HG03521 (cell line): ENCODE measurements around the gene PLCXD1.
"Not testable (repeated sequence)": the region's sequence is repeated elsewhere in the genome, so short reads cannot be mapped to it uniquely, and the experiment has no call there.

Experiments
- ATAC-seq: cut with Tn5 transposase; IDR thresholded peaks from one replicate; pipeline ENCODE4 v1.9.1; 2021; ENCODE audit warnings: mild to moderate bottlenecking, moderate library complexity; ENCODE audit not compliant: unreplicated experiment

The PLCXD1 gene

DNA sequence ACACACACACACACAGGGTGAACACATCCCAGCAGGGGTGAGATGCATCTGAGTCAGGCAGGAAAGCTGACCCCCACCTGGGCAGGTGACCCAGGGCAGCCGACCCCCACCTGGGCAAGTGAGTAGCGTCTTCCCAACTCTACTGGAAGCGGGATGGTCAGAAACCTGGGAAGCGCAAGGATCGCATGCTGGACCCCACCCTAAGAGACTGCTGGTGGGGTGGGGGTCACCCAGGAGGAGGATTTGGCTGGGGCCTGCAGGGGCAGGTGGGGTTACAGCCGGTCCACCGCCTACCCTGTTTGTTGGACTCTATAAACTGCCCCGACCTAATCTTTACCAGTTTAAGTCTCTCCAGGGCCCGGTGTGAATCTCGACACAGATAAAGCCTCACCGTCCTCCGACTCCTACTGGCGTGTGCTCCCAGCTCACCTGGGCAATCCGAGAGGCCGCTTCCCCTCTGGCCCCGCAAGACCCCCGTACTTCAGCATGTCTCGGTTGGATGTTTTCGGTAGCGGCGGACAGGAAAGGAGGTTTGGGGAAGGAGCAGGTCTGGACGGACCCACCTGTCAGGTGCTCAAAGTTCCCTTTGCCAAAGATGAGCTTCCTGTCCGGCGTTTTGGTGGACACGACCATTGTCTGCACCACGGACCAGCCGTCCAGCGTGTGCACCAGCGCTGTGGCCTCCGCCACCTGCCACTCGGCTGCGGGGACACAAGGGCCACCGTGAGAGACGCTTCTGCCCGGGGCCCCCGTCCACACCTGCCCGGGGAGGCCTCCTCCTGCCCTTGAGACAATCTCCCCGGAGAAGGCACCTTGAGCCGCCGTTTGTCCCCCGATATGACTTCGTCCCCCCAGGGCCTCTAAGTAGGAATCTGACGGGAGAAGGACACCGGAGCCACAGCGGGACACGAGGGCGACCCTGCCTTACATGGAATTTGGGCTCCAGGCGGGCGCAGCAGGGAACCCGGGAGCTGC lies 35.5 kb downstream of the PLCXD1 start:
- ATAC-seq = no peak

DNA sequence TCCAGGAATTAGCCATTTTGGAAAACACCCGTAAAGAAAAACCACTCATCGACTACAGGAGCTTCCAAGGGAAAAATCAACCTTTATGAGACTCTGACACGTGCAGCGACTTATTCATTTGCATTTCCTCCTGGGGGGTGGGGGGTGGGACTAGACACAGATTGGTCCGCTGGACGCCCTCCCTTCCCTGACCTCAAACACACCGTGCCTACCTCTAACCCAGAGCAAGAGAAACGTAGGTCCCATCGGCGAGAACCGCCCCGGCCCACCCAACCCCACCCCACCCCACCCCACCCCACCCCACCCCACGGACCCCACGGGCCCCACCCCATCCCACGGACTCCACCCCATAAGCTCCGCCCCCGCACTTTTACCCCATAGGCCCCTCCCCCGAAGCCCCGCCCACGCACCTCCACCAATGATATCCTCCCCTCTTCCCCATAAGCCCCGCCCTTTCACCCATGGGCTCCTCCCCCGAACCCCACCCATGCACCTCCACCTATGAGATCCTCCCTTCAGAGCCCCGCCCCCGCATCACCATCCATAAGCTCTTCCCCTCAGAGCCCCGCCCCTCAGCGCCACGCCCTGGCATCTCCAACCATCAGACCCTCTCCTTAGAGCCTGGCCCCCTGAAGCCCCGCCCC lies 36.4 kb downstream of the PLCXD1 start:
- ATAC-seq = no peak

DNA sequence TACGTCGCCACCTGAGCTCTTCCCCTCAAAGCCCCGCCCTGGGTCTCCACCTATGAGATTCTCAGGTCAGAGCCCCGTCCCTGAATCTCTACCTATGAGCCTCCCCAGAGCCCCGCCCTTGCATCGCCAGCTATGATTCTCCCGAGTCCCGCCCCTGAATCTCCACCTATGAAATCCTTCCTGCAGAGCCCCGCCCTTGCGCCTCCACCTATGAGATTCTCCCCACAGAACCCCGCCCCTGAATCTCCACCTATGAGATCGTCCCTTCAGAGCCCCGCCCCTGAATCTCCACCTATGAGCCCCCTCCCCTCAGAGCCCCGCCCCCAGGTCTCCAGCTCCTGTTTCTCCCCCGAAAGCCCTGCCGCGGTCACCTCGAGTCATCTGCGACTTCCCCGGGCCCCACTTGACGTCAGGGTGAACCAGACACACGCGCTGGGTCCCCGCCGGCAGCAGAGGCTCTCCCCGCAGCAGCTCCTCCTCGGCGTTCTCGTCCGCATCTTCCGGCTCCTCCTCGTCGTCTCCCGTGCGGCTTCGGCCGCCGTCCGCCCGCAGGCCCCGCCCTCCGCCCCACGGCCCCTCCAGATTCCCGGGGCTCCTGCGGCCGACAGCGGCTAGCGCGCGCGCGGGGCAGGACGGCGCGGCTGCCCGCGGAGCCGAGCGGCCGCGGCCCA lies 37.0 kb downstream of the PLCXD1 start:
- peak; percentile 52 for ATAC-seq

DNA sequence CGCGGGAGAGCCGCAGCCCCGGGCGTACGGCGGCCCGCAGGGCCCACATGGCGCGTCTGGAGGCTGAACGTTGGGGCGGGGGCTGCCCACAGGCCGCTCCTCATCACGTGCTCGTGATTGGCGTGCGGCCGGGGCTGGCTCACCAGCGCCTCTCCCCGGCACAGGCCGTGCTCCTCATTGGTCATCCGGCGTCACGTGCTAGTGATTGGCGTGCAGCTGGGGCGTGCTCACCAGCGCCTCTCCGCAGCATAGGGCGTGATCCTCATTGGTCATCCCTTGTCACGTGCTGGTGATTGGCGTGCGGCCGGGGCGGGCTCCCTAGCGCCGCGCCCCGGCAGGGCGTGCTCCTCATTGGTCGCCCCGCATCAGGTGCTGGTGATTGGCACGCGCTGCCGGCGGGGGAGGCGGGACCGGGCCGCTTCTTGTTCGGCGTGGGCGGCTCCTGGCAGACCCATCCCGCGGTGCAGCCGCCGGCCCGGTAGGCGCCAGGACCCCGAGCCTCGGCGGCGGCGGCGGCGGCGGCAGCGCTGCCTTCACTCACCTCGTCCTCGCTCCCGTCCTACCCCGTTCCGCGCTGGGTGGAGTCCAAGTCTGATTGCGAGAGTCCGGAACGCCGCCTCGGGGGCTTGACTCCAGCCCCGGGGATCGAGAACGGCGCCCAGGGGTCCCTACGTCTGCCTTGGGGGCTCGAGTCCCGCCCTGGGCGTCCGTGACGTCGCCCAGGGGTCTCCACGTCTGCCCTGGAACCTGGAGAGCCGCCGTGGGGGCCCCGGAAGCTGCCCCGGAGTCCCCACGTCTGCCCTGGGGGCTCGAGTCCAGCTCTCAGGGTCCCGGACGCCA lies 37.8 kb downstream of the PLCXD1 start, which contains the start of gene GTPBP6:
Gene GTPBP6 (minus strand): TSS at position 58 of the 840 bp plus-strand sequence. CDS start 9 bp downstream, at position 49.
- peak; percentile 75 for ATAC-seq

DNA sequence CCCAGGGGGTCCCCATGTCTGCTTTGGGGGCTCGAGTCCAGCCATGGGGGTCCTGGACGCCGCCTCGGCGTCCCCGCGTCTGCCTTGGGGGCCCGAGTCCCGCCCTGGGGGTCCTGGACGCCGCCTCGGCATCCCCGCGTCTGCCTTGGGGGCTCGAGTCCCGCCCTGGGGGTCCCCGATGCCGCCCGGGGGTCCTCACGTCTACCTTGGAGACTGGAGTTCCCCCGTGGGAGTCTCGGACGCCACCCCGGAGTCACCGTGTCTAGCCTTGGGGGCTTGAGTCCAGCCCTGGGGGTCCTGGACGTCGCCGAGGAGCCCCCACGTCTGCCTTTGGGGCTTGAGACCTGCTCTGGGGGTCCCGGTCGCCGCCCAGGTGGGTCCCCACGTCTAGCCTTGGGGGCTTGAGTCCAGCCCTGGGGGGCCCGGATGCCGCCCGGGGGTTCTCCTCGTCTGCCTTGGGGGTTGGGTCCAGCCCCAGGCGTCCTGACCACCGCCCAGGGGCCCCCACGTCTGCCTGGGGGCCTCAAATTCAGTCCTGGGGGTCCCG lies 38.5 kb downstream of the PLCXD1 start:
- no peak for ATAC-seq

DNA sequence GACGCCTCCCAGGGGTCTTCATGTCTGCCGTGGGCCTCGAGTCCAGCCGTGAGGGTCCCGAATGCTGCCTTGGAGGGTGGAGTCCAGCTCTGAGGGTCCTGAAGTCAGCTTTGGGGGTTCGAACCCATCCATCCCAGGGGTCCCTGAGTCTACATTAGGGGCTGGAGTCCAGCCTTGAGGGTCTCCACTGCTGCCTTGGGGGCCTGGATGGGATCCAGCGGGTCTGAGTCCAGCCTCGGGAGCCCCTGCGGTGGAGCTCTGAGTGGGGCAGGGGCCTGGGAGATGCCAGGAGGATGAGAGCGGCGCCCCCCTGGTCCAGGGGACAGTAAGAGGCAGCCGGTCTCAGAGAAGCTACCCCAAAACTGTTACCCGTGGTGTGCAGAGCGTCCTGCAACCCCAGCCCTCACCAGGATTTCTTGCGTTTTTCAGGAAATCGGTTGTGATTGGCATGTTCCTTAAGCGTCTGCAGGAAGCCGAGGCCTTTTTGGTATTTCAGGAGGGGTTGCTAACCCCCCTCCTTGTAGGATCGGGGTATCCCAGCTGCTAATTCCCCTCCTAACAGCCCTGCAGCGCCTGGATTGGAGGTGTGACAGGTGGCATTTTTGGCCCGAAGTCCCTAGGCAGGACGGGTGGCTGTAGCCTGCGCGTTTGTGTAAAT lies 39.1 kb downstream of the PLCXD1 start:
- ATAC-seq = no peak

DNA sequence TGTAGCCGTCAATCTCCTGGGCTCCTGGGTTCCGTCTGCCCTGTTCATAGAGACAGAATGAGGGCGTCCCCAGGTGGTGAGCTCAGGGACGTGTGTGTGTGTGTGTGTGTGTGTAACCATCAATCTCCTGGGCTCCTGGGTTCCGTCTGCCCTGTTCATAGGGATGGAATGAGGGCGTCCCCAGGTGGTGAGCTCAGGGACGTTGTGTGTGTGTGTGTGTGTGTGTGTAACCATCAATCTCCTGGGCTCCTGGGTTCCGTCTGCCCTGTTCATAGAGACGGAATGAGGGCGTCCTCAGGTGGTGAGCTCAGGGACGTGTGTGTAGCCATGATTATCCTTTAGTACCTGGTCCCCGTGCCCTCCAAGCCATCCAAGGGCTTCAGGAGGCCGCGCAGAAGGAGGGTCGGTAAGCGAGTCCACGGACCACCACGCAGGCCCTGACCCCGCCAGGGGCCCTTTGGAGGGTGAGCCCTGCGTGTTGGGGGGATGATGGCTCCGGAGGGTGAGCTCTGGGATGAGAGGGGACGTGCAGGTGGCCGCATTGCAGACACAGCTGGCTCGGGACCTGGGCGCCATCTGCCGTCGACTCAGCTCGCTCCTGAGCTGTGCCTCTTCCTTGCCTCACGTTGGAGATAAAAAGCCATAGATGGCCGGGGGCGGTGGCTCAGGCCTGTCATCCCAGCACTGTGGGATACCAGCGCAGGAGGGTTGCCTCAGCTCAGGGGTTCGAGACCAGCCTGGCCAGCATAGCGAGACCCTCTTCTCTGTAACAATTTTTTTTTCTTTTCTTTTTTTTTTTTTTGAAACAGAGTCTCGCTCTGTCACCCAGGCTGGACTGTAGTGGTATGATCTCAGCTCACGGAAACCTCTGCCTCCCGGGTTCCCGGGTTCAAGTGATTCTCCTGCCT lies 42.8 kb downstream of the PLCXD1 start:
- no peak for ATAC-seq

DNA sequence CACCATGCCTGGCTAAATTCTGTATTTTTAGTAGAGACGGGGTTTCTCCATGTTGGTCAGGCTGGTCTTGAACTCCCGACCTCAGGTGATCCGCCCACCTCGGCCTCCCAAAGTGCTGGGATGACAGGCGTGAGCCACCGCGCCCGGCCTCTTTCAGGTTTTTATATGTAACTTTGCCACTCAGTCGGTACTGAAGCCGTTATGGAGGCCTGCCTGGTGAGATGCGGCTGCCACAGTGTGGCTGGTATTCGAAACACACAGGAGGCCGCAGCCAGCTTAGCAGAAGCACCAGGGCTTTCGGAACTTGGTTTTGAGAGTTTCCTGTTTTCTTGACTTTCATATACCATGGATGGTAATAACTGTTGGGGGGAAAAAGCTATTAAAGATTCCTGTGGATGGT lies 43.5 kb downstream of the PLCXD1 start:
- not testable (repeated sequence) for ATAC-seq

DNA sequence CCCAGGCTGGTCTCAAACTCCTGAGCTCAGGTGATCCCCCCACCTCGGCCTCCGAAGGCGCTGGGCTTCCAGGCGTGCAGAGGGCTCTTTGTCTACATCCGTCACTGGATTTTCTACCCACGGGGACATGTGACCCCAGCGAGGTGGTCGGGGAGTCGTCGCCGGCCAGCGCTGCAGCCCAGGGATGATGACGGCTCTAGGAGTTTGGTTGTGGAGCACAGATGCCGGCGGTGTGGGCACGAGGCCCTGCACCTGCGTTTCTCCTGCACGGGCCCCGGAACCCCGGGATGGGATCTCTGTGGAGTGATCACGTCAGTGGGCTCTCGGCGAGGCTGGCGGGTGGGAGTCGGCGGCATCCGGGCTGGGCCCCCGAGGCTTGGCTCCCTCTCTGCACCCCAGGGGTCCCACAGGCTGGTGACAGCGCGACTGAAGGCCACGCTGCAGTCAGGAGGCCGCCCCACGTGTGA lies 46.5 kb downstream of the PLCXD1 start:
- ATAC-seq = no peak

DNA sequence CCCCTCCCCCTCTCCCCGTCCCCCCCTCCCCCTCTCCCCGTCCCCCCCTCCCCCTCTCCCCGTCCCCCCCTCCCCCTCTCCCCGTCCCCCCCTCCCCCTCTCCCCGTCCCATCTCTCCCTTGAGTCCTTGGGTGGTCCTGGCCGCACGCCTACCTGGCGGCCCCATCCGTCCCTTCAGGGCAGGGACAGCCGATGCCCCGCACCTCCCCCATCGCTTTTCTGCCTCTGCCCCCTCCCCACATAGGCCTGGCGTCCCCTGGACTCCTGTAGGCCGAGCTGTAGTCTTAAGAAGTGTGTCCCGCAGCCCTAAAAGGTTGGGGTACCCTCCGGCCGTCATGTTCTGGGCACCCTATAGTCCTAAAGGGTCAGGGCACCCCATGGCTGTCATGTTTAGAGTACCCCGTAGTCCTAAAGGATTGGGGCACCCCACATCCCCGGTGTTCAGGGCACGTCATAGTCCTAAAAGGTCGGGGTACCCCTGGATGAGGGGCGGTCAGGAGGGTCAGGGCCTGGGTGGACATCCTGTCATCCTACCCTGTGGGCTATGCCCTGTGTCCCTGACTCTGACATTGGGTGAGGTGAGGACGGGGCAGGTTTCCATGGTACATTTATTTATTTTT lies 48.2 kb downstream of the PLCXD1 start:
- ATAC-seq = no peak

DNA sequence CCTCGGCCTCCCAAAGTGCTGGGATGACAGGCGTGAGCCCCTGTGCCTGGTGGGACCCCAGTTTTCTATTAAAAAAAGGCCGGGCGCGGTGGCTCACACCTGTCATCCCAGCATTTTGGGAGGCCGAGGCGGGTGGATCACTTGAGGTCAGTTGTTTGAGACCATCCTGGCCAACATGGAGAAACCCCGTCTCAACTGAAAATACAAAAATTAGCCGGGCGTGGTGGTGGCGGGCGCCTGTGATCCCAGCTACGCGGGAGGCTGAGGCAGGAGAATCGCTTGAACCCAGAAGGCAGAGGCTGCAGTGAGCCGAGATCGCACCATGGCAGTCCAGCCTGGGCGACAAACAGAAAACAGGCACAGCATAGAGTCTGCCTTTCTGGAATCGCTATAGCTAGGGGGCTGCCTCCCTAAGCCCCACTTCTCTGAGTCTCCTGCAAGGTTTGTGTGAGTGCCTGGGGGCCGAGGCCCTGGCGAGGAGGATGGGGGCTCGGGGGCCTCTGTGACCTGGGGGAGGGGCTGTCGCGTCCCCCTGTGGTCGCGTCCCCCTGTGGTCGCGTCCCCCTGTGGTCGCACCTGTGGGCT lies 49.1 kb downstream of the PLCXD1 start:
- not testable (repeated sequence) for ATAC-seq

DNA sequence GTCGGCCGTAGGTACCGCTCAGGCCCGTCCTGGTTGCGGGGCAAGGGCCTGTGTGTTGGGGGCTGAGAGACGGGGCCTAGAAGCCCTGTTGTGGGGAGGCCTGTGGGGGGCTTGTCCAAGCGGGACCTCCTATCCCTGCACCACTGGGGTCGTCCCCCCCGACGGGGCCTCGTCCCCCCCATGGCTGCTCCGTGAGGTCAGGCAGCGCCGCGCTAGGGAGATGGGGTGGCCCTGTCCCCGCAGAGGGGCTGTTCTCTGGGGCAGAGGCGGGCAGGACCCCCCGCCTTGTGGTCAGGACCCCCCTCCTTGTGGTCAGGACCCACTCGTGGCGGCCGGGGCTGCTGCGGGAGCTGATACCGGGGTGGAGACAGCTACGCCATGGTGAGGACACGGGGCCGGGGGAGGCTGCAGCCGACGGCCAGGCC lies 49.6 kb downstream of the PLCXD1 start:
- no peak for ATAC-seq

DNA sequence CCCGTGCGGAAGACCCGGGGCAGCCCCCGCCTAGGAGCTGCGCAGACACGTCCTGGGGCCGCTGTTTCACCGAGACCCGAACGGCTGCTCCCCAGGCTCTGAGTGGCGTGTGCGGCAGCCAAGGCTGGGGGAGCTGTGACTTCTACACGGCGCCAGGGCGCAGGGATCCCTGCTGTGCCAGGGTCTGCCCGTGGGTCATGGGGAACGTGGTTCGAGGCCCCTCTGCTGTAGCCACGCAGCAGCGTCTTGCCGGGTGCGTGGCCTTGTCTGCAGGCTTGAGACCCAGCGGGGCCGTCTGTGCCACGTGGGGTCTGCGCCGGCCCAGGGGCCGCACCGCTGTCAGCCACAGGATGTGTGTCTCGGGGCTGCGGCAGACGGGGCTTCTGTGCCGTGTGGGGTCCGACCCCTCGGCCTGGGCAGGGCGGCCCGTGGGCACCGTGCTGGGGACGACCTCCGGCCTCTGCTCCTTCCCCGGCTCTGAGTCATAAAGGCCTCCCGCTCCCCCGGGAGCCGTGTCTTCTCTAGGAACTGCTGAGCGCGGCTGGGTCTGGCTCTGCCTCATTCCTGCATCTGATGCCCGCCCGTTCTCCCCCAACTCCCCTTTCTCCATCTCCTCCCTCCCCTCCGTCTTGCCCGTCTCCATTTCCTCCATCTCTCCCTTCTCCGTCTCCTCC lies 50.1 kb downstream of the PLCXD1 start:
- no peak for ATAC-seq

DNA sequence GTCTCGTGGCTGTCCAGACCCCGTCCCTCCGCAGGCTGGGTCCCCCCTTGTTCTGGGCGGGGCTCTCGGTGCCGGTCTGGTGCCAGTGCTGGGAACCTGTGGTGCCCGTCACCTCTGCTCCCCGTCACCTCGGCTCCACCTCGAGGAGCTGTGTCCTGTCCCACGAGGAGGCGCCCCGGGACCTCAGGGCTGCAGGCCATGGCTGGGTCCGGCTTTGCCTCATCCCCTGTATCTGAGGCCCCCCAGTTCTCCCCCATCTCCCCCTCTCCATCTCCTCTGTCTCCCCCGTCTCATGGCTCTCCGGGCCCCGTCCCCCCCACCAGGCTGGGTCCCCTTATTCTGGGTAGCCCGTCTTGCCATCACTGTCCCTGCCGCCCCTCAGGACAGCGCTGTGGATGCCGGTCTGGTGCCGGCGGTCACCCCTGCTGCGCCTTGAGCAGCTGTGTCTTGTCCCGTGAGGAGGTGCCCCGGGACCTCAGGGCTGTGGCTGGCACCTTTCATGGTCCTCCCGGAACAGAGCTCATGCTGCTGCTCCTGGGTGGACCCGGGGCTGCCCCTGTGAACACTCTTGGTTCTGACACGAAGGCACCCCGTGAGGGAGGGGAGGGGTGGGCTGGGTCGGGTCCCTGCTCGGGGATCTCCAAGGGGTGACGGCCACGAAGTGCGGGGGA lies 50.8 kb downstream of the PLCXD1 start:
- no peak for ATAC-seq

DNA sequence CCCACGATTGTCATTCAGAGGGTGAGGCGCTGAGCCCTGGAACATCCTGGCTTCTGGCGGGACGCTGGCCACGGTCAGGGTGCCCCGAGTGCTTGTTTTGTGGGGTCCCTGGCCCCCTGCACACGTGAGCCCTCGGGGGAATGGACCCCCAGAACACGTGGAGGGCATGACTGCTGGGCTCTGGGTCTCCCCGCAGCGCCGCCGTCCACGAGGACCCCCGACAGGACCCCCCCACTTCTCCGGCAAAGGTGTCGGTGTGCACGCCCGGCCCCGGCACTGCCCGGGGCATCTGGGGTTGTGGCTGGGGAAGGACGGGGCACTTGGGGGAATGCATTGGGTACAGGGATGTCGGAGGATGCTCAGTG lies 51.3 kb downstream of the PLCXD1 start:
- ATAC-seq = no peak

DNA sequence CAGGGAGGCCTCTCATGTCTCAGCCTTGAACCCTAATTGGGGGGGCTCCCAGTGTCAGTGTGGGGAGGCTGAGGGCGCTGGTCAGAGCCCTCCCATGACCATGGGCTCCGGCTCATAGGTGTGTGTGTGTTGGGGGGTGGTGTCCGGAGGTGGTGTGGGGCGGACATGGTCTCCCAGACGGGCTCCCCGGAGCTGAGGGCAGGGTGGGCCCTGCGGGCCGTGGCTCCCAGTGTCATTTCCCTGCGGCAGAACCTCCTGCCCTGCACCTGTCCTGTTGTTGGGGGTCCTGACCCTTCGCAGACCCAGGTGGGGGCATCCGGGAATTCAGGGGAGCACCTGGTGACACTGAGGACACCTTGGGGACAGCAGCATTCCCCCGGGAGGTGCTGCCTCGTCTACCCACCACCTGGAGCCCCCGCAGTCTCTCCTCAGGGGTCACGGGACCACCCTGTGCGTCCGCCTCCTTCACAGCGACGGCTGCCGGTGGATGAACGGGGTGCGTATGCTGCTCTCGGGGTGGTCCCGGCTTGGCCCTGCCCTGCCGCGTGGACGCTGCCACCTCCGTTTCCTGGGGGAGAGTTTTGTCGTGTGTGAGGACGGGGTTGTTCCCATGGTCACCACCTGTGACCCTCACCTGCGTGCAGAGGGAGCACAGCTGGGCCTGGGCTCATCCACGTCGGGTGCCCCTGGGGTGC lies 51.9 kb downstream of the PLCXD1 start:
- no peak for ATAC-seq
